Neural cell (in vitro differentiated cells): Measurements from ENCODE around the gene TOP2B. TPM values are rescaled to one million over a fixed set of nuclear protein-coding genes. Genes with fewer than 3 reads are reported as not detected.

ENCODE experiments used
- H2AFZ ChIP-seq: fragments of 200-600, 300-800 bp; sonication (generic), shearing (Covaris generic); 2 replicates; pipeline ENCODE4 v1.6.0; 2014; ENCODE audit warnings: low read depth, mild to moderate bottlenecking, antibody characterized with exemption, low read length, moderate library complexity
- H3F3A ChIP-seq: fragments of 200-600 bp; shearing (Covaris generic); 2 replicates; pipeline ENCODE4 v1.6.1; 2016; ENCODE audit warnings: mild to moderate bottlenecking, moderate library complexity, mixed read lengths, antibody characterized with exemption, low read length; ENCODE audit not compliant: insufficient read depth, poor library complexity, severe bottlenecking
- H3K27ac ChIP-seq: fragments of 200-600, 300-800 bp; sonication (generic), shearing (Covaris generic); 2 replicates; pipeline ENCODE4 v1.5.1; 2014; ENCODE audit warnings: mild to moderate bottlenecking, low read length, moderate library complexity
- H3K27me3 ChIP-seq: fragments of 300-800, 200-600 bp; sonication (generic), shearing (Covaris generic); 2 replicates; pipeline ENCODE4 v1.6.0; 2014; ENCODE audit warnings: mild to moderate bottlenecking, low read depth, low read length, moderate library complexity; ENCODE audit not compliant: insufficient read depth
- H3K36me3 ChIP-seq: fragments of 300-800, 200-600 bp; sonication (generic), shearing (Covaris generic); 2 replicates; pipeline ENCODE4 v1.5.1; 2014; ENCODE audit warnings: mild to moderate bottlenecking, antibody characterized with exemption, low read length, moderate library complexity; ENCODE audit not compliant: insufficient read depth
- H3K4me2 ChIP-seq: fragments of 300-800, 200-600 bp; sonication (generic), shearing (Covaris generic); 2 replicates; pipeline ENCODE4 v1.6.0; 2014; ENCODE audit warnings: mild to moderate bottlenecking, low read length
- H3K4me3 ChIP-seq: fragments of 300-800, 200-600 bp; sonication (generic), shearing (Covaris generic); 2 replicates; pipeline ENCODE4 v1.5.1; 2014; ENCODE audit warnings: mild to moderate bottlenecking, low read length, moderate library complexity
- H3K79me2 ChIP-seq: fragments of 200-600 bp; shearing (Covaris generic); replicated peaks from 2 replicates; pipeline ENCODE4 v1.6.0; 2014; ENCODE audit warnings: mild to moderate bottlenecking, low read length, moderate library complexity; ENCODE audit not compliant: insufficient read depth
- H3K9ac ChIP-seq: fragments of 300-800, 200-600 bp; sonication (generic), shearing (Covaris generic); 2 replicates; pipeline ENCODE4 v1.6.1; 2016; ENCODE audit warnings: mild to moderate bottlenecking, low read length, mixed read lengths
- H3K9me2 ChIP-seq: fragments of 200-600 bp; shearing (Covaris generic); 2 replicates; pipeline ENCODE4 v1.6.1; 2016; ENCODE audit warnings: mild to moderate bottlenecking, low read length, mixed read lengths; ENCODE audit not compliant: insufficient read depth
- H3K9me3 ChIP-seq: fragments of 200-600, 300-800 bp; sonication (generic), shearing (Covaris generic); 2 replicates; pipeline ENCODE4 v1.6.1; 2016; ENCODE audit warnings: mild to moderate bottlenecking, mixed run types, low read length, moderate library complexity, mixed read lengths
- H4K20me1 ChIP-seq: fragments of 200-600 bp; shearing (Covaris generic); 2 replicates; pipeline ENCODE4 v1.6.1; 2016; ENCODE audit warnings: mild to moderate bottlenecking, mixed run types; ENCODE audit not compliant: insufficient read depth
- CTCF ChIP-seq: fragments of 450-650 bp; IDR thresholded peaks from 2 replicates; pipeline ENCODE4 v1.5.1; 2014; ENCODE audit warnings: antibody characterized with exemption, mild to moderate bottlenecking, moderate library complexity; ENCODE audit not compliant: poor library complexity, severe bottlenecking
- EP300 ChIP-seq: fragments of 450-650 bp; conservative IDR thresholded peaks from 2 replicates; pipeline ENCODE4 v1.6.1; 2014; ENCODE audit warnings: antibody characterized with exemption, mild to moderate bottlenecking, moderate library complexity; ENCODE audit not compliant: poor library complexity, severe bottlenecking
- EZH2 ChIP-seq: fragments of 200-600, 300-800 bp; shearing (Covaris generic), sonication (generic); IDR thresholded peaks from 2 replicates; pipeline ENCODE4 v1.6.1; 2014; ENCODE audit warnings: antibody characterized with exemption, low read length, borderline replicate concordance, mild to moderate bottlenecking; ENCODE audit not compliant: insufficient read depth, poor library complexity, severe bottlenecking
- MXI1 ChIP-seq: fragments of 450-650 bp; conservative IDR thresholded peaks from 2 replicates; pipeline ENCODE4 v1.6.1; 2014; ENCODE audit warnings: antibody characterized with exemption, mild to moderate bottlenecking; ENCODE audit not compliant: poor library complexity, severe bottlenecking
- POLR2AphosphoS5 ChIP-seq: IDR thresholded peaks from 2 replicates; pipeline ENCODE4 v1.6.1; 2012
- RAD21 ChIP-seq: fragments of 450-650 bp; conservative IDR thresholded peaks from 2 replicates; pipeline ENCODE4 v1.6.1; 2014; ENCODE audit warnings: antibody characterized with exemption, mild to moderate bottlenecking, moderate library complexity
- REST ChIP-seq: IDR thresholded peaks from 2 replicates; pipeline ENCODE4 v1.6.1; 2012; ENCODE audit warnings: borderline replicate concordance
- SMC3 ChIP-seq: fragments of 450-650 bp; conservative IDR thresholded peaks from 2 replicates; pipeline ENCODE4 v1.6.1; 2014; ENCODE audit warnings: antibody characterized with exemption, mild to moderate bottlenecking, moderate library complexity; ENCODE audit not compliant: poor library complexity
- TAF1 ChIP-seq: IDR thresholded peaks from 2 replicates; pipeline ENCODE4 v1.6.1; 2012; ENCODE audit warnings: low read depth
- polyA plus RNA-seq: library from polyadenylated mRNA; depleted of rRNA; stranded (reverse); fragments of >200 nt; gene quantifications from 2 replicates; pipeline ENCODE4 v1.2.3, GENCODE V29; 2014

TOP2B gene
- polyA plus RNA-seq, 1 donor from 2014 or later, result 440 TPM

- Histone ChIP-seq H3K36me3 (no peaks in the 10 kb centered on the region), H3K27me3 (no peaks in the 10 kb centered on the region), H3K9ac (no peak overlapping the region), H3K27ac (no peak overlapping the region), H3K4me3 (no peak overlapping the region), H2AFZ (no peak overlapping the region), H3K9me3 (no peaks in the 10 kb centered on the region), H3K4me2 (no peak overlapping the region), H3K9me2 (no peaks in the 10 kb centered on the region), H3K79me2 (no peaks in the 10 kb centered on the region), H4K20me1 (no peaks in the 10 kb centered on the region), H3F3A (no peaks in the 10 kb centered on the region)
- TF ChIP-seq MXI1, result no peak
- TF ChIP-seq TAF1, result no peak
- no peak for TF ChIP-seq RAD21
- no peak for TF ChIP-seq EP300
- no peak for TF ChIP-seq CTCF
- TF ChIP-seq POLR2AphosphoS5, result no peak
- TF ChIP-seq EZH2, result no peak
- TF ChIP-seq REST, result no peak
- no peak for TF ChIP-seq SMC3
Measured at GRCh38 chr3:25578059-25578458, 86.6 kb downstream of the TOP2B start.

GRCh38 chr3:25576831-25577454, 87.8 kb downstream of the TOP2B start:
- Histone ChIP-seq H3K27ac (no peak overlapping the region), H3K79me2 (no peaks in the 10 kb centered on the region), H3K9me2 (no peaks in the 10 kb centered on the region), H3K9ac (no peak overlapping the region), H4K20me1 (no peaks in the 10 kb centered on the region), H3F3A (no peaks in the 10 kb centered on the region), H3K4me2 (no peak overlapping the region), H3K27me3 (no peaks in the 10 kb centered on the region), H3K9me3 (no peaks in the 10 kb centered on the region), H3K4me3 (no peak overlapping the region), H3K36me3 (no peaks in the 10 kb centered on the region), H2AFZ (no peak overlapping the region)
- no peak for TF ChIP-seq RAD21
- TF ChIP-seq SMC3, result no peak
- no peak for TF ChIP-seq TAF1
- no peak for TF ChIP-seq MXI1
- no peak for TF ChIP-seq REST
- no peak for TF ChIP-seq POLR2AphosphoS5
- TF ChIP-seq EP300, result no peak
- TF ChIP-seq CTCF, result no peak
- no peak for TF ChIP-seq EZH2
